Stimulated activated memory B cell treated with anti-CD40 and anti-IgM and Interleukin-4, amounts not matched to agents 10 μg/mL and 1 μg/mL and 100 μg/mL, for 72 hours (primary cell): ENCODE results near the gene OR52W1.
A peak's percentile ranks its signal among the peaks of the same experiment; 100 is the strongest.

ENCODE experiments used
- ATAC-seq: fragments of 150-1000 bp; cut with Tn5 transposase; 2 replicates; pipeline ENCODE4 v1.10.0; 2021
- H3K27ac Mint-ChIP-seq: one replicate; pipeline ENCODE4 v1.8.0; 2022; ENCODE audit warnings: mild to moderate bottlenecking, mixed read lengths
- H3K27me3 Mint-ChIP-seq: one replicate; pipeline ENCODE4 v1.8.0; 2022; ENCODE audit warnings: mixed read lengths
- H3K36me3 Mint-ChIP-seq: one replicate; pipeline ENCODE4 v1.8.0; 2022; ENCODE audit warnings: mixed read lengths
- H3K4me1 Mint-ChIP-seq: one replicate; pipeline ENCODE4 v1.8.0; 2022; ENCODE audit warnings: mixed read lengths
- H3K4me3 Mint-ChIP-seq: one replicate; pipeline ENCODE4 v1.8.0; 2022; ENCODE audit warnings: mild to moderate bottlenecking, moderate library complexity, mixed read lengths
- H3K9me3 Mint-ChIP-seq: one replicate; pipeline ENCODE4 v1.8.0; 2022; ENCODE audit warnings: mixed read lengths

OR52W1 gene

GRCh38 chr11:6199174-6199810 lies at the start of gene OR52W1:
Gene OR52W1, plus strand, starts transcription at chr11:6199224. Its CDS starts 0 bp downstream, at chr11:6199224.
- H3K4me3 Mint-ChIP-seq, result no peak within 1 kb of the TSS
- ATAC-seq, result no peak
- H3K36me3 Mint-ChIP-seq, result peaks cover 11% of the 10 kb centered on the region
- no peaks in the 10 kb centered on the region for H3K9me3 Mint-ChIP-seq
- H3K4me1 Mint-ChIP-seq, result peaks cover 13% of the 10 kb centered on the region
- H3K27ac Mint-ChIP-seq, result no peak within 1 kb of the TSS
- H3K27me3 Mint-ChIP-seq, result no peaks in the 10 kb centered on the region

- H3K9me3 Mint-ChIP-seq, result peaks cover 3% of the 10 kb centered on the region
- H3K4me3 Mint-ChIP-seq, result no peak overlapping the region
- no peaks in the 10 kb centered on the region for H3K36me3 Mint-ChIP-seq
- H3K27me3 Mint-ChIP-seq, result no peaks in the 10 kb centered on the region
- ATAC-seq, result no peak
- H3K4me1 Mint-ChIP-seq, result no peaks in the 10 kb centered on the region
- H3K27ac Mint-ChIP-seq, result no peak overlapping the region
Observed at GRCh38 chr11:6151117-6151516, 47.9 kb upstream of the OR52W1 start.

- H3K27me3 Mint-ChIP-seq, result no peaks in the 10 kb centered on the region
- no peak overlapping the region for H3K4me3 Mint-ChIP-seq
- H3K36me3 Mint-ChIP-seq, result no peaks in the 10 kb centered on the region
- no peak overlapping the region for H3K27ac Mint-ChIP-seq
- H3K9me3 Mint-ChIP-seq, result peaks cover 3% of the 10 kb centered on the region
- no peaks in the 10 kb centered on the region for H3K4me1 Mint-ChIP-seq
- no peak for ATAC-seq
Observed at GRCh38 chr11:6152126-6152525, 46.9 kb upstream of the OR52W1 start.

- no peak overlapping the region for H3K4me3 Mint-ChIP-seq
- H3K27ac Mint-ChIP-seq, result no peak overlapping the region
- H3K36me3 Mint-ChIP-seq, result no peaks in the 10 kb centered on the region
- ATAC-seq, result no peak
- no peaks in the 10 kb centered on the region for H3K9me3 Mint-ChIP-seq
- no peaks in the 10 kb centered on the region for H3K4me1 Mint-ChIP-seq
- no peaks in the 10 kb centered on the region for H3K27me3 Mint-ChIP-seq
Observed at GRCh38 chr11:6156628-6157359, 42.2 kb upstream of the OR52W1 start.

- H3K27ac Mint-ChIP-seq, result no peak within 1 kb of the TSS
- no peak for ATAC-seq
- no peak within 1 kb of the TSS for H3K4me3 Mint-ChIP-seq
Observed at GRCh38 chr11:6170226-6170625, 28.8 kb upstream of the OR52W1 start, which contains the start of gene OR52B2. Gene OR52B2, minus strand, starts transcription at chr11:6170326. Its CDS starts 0 bp downstream, at chr11:6170326.

GRCh38 chr11:6175440-6175839 lies 23.6 kb upstream of the OR52W1 start:
- Mint-ChIP-seq H3K27me3 (peaks cover 12% of the 10 kb centered on the region), H3K27ac (no peak overlapping the region), H3K36me3 (no peaks in the 10 kb centered on the region), H3K4me3 (no peak overlapping the region), H3K9me3 (no peaks in the 10 kb centered on the region), H3K4me1 (no peaks in the 10 kb centered on the region)
- peak; percentile 36 for ATAC-seq

More at GRCh38 chr11:6170226-6170625, 28.8 kb upstream of the OR52W1 start, which contains the start of gene OR52B2:
- Mint-ChIP-seq H3K4me1 (no peaks in the 10 kb centered on the region), H3K36me3 (no peaks in the 10 kb centered on the region), H3K27me3 (peaks cover 14% of the 10 kb centered on the region), H3K9me3 (no peaks in the 10 kb centered on the region)

- Mint-ChIP-seq H3K27me3 (no peaks in the 10 kb centered on the region), H3K27ac (no peak overlapping the region), H3K36me3 (no peaks in the 10 kb centered on the region), H3K4me3 (no peak overlapping the region), H3K4me1 (no peaks in the 10 kb centered on the region), H3K9me3 (no peaks in the 10 kb centered on the region)
- ATAC-seq, result no peak
Observed at GRCh38 chr11:6191742-6192141, 7.3 kb upstream of the OR52W1 start.

- Mint-ChIP-seq H3K27ac (no peak overlapping the region), H3K9me3 (no peaks in the 10 kb centered on the region), H3K4me1 (no peaks in the 10 kb centered on the region), H3K4me3 (no peak overlapping the region), H3K36me3 (no peaks in the 10 kb centered on the region), H3K27me3 (no peaks in the 10 kb centered on the region)
- ATAC-seq, result peak; percentile 35
Observed at GRCh38 chr11:6194065-6194581, 4.9 kb upstream of the OR52W1 start.

GRCh38 chr11:6196396-6196795 lies 2.6 kb upstream of the OR52W1 start:
- ATAC-seq, result no peak
- Mint-ChIP-seq H3K9me3 (no peaks in the 10 kb centered on the region), H3K4me3 (no peak overlapping the region), H3K4me1 (no peaks in the 10 kb centered on the region), H3K27ac (no peak overlapping the region), H3K27me3 (no peaks in the 10 kb centered on the region), H3K36me3 (no peaks in the 10 kb centered on the region)

- Mint-ChIP-seq H3K9me3 (no peaks in the 10 kb centered on the region), H3K36me3 (no peaks in the 10 kb centered on the region), H3K4me1 (no peaks in the 10 kb centered on the region), H3K4me3 (no peak overlapping the region), H3K27me3 (no peaks in the 10 kb centered on the region), H3K27ac (no peak overlapping the region)
- no peak for ATAC-seq
Observed at GRCh38 chr11:6197466-6198200, 1.4 kb upstream of the OR52W1 start.

- peaks cover 15% of the 10 kb centered on the region for H3K4me1 Mint-ChIP-seq
- H3K9me3 Mint-ChIP-seq, result no peaks in the 10 kb centered on the region
- H3K27ac Mint-ChIP-seq, result no peak overlapping the region
- no peak overlapping the region for H3K4me3 Mint-ChIP-seq
- peaks cover 21% of the 10 kb centered on the region for H3K36me3 Mint-ChIP-seq
- no peak for ATAC-seq
- no peaks in the 10 kb centered on the region for H3K27me3 Mint-ChIP-seq
Observed at GRCh38 chr11:6200975-6201374, 2.0 kb downstream of the OR52W1 start.

- peaks cover 15% of the 10 kb centered on the region for H3K4me1 Mint-ChIP-seq
- peaks cover 21% of the 10 kb centered on the region for H3K36me3 Mint-ChIP-seq
- no peaks in the 10 kb centered on the region for H3K27me3 Mint-ChIP-seq
- H3K9me3 Mint-ChIP-seq, result no peaks in the 10 kb centered on the region
- no peak overlapping the region for H3K27ac Mint-ChIP-seq
- no peak for ATAC-seq
- H3K4me3 Mint-ChIP-seq, result no peak overlapping the region
Observed at GRCh38 chr11:6201481-6201880, 2.5 kb downstream of the OR52W1 start.

GRCh38 chr11:6202041-6202440 lies 3.0 kb downstream of the OR52W1 start:
- H3K9me3 Mint-ChIP-seq, result no peaks in the 10 kb centered on the region
- H3K4me1 Mint-ChIP-seq, result peaks cover 15% of the 10 kb centered on the region
- no peak overlapping the region for H3K4me3 Mint-ChIP-seq
- H3K27ac Mint-ChIP-seq, result no peak overlapping the region
- peaks cover 21% of the 10 kb centered on the region for H3K36me3 Mint-ChIP-seq
- H3K27me3 Mint-ChIP-seq, result no peaks in the 10 kb centered on the region
- no peak for ATAC-seq

- Mint-ChIP-seq H3K4me3 (no peak overlapping the region), H3K9me3 (no peaks in the 10 kb centered on the region), H3K27ac (no peak overlapping the region), H3K4me1 (peaks cover 15% of the 10 kb centered on the region), H3K36me3 (peaks cover 21% of the 10 kb centered on the region), H3K27me3 (no peaks in the 10 kb centered on the region)
- ATAC-seq, result no peak
Observed at GRCh38 chr11:6203327-6203726, 4.3 kb downstream of the OR52W1 start.

GRCh38 chr11:6204706-6205105 lies 5.7 kb downstream of the OR52W1 start:
- Mint-ChIP-seq H3K27me3 (no peaks in the 10 kb centered on the region), H3K9me3 (no peaks in the 10 kb centered on the region)
- ATAC-seq, result no peak

More at GRCh38 chr11:6204706-6205105, 5.7 kb downstream of the OR52W1 start:
- Mint-ChIP-seq H3K4me1 (peaks cover 15% of the 10 kb centered on the region), H3K36me3 (peaks cover 31% of the 10 kb centered on the region), H3K4me3 (no peak overlapping the region), H3K27ac (no peak overlapping the region)
